CD14-positive monocyte (primary cell): ENCODE results near the gene ATXN7L1. TPM values are rescaled to one million over a fixed set of nuclear protein-coding genes. Genes with fewer than 3 reads are reported as not detected.
"Not testable (repeated sequence)": the region's sequence is repeated elsewhere in the genome, so short reads cannot be mapped to it uniquely, and the experiment has no call there.

ENCODE experiments used
- DNase-seq, 3 donors: peaks; one replicate each; pipeline ENCODE4 v3.0.0-alpha.2; 2011 to 2022
- H2AFZ ChIP-seq: 2 replicates; pipeline ENCODE4 v1.6.0; 2012; ENCODE audit warnings: mild to moderate bottlenecking, low read depth, low read length, inconsistent platforms; ENCODE audit not compliant: insufficient read depth, poor library complexity, severe bottlenecking
- H3K27ac ChIP-seq, 2 donors: 1 replicate in 1 of 2; 2 replicates in 1 of 2; pipeline ENCODE4 v1.5.1; 2012 to 2013; ENCODE audit warnings: low read length in 2 of 2, control low read depth in 1 of 2, inconsistent platforms in 1 of 2, low read depth in 1 of 2, mild to moderate bottlenecking in 1 of 2
- H3K27me3 ChIP-seq, 2 donors: one replicate each; pipeline versions ENCODE4 v1.6.0 to v1.6.1; 2011 to 2013; ENCODE audit warnings: low read length in 2 of 2; ENCODE audit not compliant: control insufficient read depth in 2 of 2, insufficient read depth in 2 of 2
- H3K36me3 ChIP-seq, 2 donors: replicated peaks in 1 of 2; 1 replicate in 1 of 2; 2 replicates in 1 of 2; pipeline versions ENCODE4 v1.5.1 to v1.6.1; 2012 to 2013; ENCODE audit warnings: low read length in 2 of 2, control low read depth in 1 of 2, inconsistent platforms in 1 of 2, mild to moderate bottlenecking in 1 of 2; ENCODE audit not compliant: insufficient read depth in 2 of 2, control insufficient read depth in 1 of 2
- H3K4me1 ChIP-seq, 2 donors: 1 replicate in 1 of 2; 2 replicates in 1 of 2; pipeline versions ENCODE4 v1.5.1 to v1.6.1; 2012 to 2013; ENCODE audit warnings: low read length in 2 of 2, control low read depth in 1 of 2, inconsistent platforms in 1 of 2, mild to moderate bottlenecking in 1 of 2, moderate library complexity in 1 of 2; ENCODE audit not compliant: insufficient read depth in 2 of 2, control insufficient read depth in 1 of 2
- H3K4me2 ChIP-seq: replicated peaks from 2 replicates; pipeline ENCODE3; 2012; ENCODE audit warnings: low read length, moderate library complexity, mild to moderate bottlenecking; ENCODE audit not compliant: poor library complexity, severe bottlenecking; ENCODE audit errors: extremely low read depth
- H3K4me3 ChIP-seq, 3 experiments: fragments of 200-600 bp in 1 of 3; sonication (generic) in 1 of 3; replicated peaks in 1 of 3; 1 replicate in 2 of 3; 2 replicates in 1 of 3; pipeline ENCODE4 v1.5.1; 2011 to 2013; ENCODE audit warnings: low read length in 3 of 3, mild to moderate bottlenecking in 3 of 3, control low read depth in 2 of 3, low read depth in 2 of 3, inconsistent platforms in 1 of 3, moderate library complexity in 1 of 3
- H3K79me2 ChIP-seq: 2 replicates; pipeline ENCODE4 v1.6.0; 2012; ENCODE audit warnings: mild to moderate bottlenecking, control low read depth, inconsistent platforms, low read length, moderate library complexity; ENCODE audit not compliant: insufficient read depth
- H3K9ac ChIP-seq: 2 replicates; pipeline ENCODE4 v1.6.0; 2017; ENCODE audit warnings: low read length, mild to moderate bottlenecking; ENCODE audit not compliant: insufficient read depth, poor library complexity, severe bottlenecking
- H3K9me3 ChIP-seq, 2 donors: replicated peaks in 1 of 2; 1 replicate in 1 of 2; 2 replicates in 1 of 2; pipeline versions ENCODE4 v1.5.1 to v1.6.1; 2012 to 2013; ENCODE audit warnings: low read length in 2 of 2, control low read depth in 1 of 2; ENCODE audit not compliant: control insufficient read depth in 1 of 2, insufficient read depth in 1 of 2
- H4K20me1 ChIP-seq: 2 replicates; pipeline ENCODE4 v1.6.0; 2012; ENCODE audit warnings: mild to moderate bottlenecking, low read length, control low read depth, moderate library complexity; ENCODE audit not compliant: insufficient read depth
- H3K27ac Mint-ChIP-seq, 7 donors: one replicate each; pipeline ENCODE4 v1.8.0; 2020; ENCODE audit warnings: mild to moderate bottlenecking in 7 of 7, mixed read lengths in 7 of 7, moderate library complexity in 6 of 7, inconsistent platforms in 2 of 7
- H3K27me3 Mint-ChIP-seq, 3 donors: one replicate each; pipeline ENCODE4 v1.8.0; 2021 to 2022; ENCODE audit warnings: low read depth in 3 of 3, mild to moderate bottlenecking in 3 of 3, mixed read lengths in 3 of 3, moderate library complexity in 3 of 3, inconsistent platforms in 1 of 3
- H3K36me3 Mint-ChIP-seq, 2 donors: one replicate each; pipeline ENCODE4 v1.8.0; 2020; ENCODE audit warnings: mixed read lengths in 2 of 2, inconsistent platforms in 1 of 2, mild to moderate bottlenecking in 1 of 2
- H3K4me1 Mint-ChIP-seq: one replicate; pipeline ENCODE4 v1.8.0; 2020; ENCODE audit warnings: mild to moderate bottlenecking, mixed read lengths
- H3K4me3 Mint-ChIP-seq, 2 donors: one replicate each; pipeline ENCODE4 v1.8.0; 2020; ENCODE audit warnings: mild to moderate bottlenecking in 2 of 2, mixed read lengths in 2 of 2, moderate library complexity in 1 of 2
- H3K9me3 Mint-ChIP-seq, 7 donors: one replicate each; pipeline ENCODE4 v1.8.0; 2020 to 2022; ENCODE audit warnings: mixed read lengths in 7 of 7, mild to moderate bottlenecking in 6 of 7, moderate library complexity in 6 of 7, inconsistent platforms in 2 of 7
- WGBS: methylation state at CpG from one replicate; pipeline ENCODE4 v1.1.5; 2013; ENCODE audit warnings: missing lambda C conversion rate; ENCODE audit not compliant: insufficient coverage; 5-methylcytosine and 5-hydroxymethylcytosine counted together
- intact Hi-C, 2 donors: fragments of 100-400 bp; cut with micrococcal nuclease; formaldehyde crosslinking; loops; one replicate each; pipeline versions ENCODE4 v1.15.0 to v1.15.1; 2023
- polyA plus RNA-seq, 3 donors: library from polyadenylated mRNA; depleted of rRNA in 1 of 3; unstranded in 2 of 3; stranded (reverse) in 1 of 3; fragments of 300-500 nt in 2 of 3; fragments of >200 nt in 1 of 3; fragmentation: Illumina TruSeq in 2 of 3; gene quantifications; 1 replicate in 2 of 3; 2 replicates in 1 of 3; pipeline ENCODE4 v1.2.3, GENCODE V29; 2012 to 2021
- TF ChIP-seq, protein P1 (sequence below): fragments of 200-600 bp; IDR thresholded peaks from one replicate; pipeline ENCODE4 v1.8.0; 2022; ENCODE audit warnings: antibody characterized with exemption, mild to moderate bottlenecking

ATXN7L1 gene
- polyA plus RNA-seq, 3 donors: 4.5 to 12.2 (median 11.2) TPM

GRCh38 chr7:105600720-105601550 is 275.5 kb downstream of the ATXN7L1 start:
- TF ChIP-seq, protein P1, sequence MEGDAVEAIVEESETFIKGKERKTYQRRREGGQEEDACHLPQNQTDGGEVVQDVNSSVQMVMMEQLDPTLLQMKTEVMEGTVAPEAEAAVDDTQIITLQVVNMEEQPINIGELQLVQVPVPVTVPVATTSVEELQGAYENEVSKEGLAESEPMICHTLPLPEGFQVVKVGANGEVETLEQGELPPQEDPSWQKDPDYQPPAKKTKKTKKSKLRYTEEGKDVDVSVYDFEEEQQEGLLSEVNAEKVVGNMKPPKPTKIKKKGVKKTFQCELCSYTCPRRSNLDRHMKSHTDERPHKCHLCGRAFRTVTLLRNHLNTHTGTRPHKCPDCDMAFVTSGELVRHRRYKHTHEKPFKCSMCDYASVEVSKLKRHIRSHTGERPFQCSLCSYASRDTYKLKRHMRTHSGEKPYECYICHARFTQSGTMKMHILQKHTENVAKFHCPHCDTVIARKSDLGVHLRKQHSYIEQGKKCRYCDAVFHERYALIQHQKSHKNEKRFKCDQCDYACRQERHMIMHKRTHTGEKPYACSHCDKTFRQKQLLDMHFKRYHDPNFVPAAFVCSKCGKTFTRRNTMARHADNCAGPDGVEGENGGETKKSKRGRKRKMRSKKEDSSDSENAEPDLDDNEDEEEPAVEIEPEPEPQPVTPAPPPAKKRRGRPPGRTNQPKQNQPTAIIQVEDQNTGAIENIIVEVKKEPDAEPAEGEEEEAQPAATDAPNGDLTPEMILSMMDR: no peak
- Histone ChIP-seq H3K4me2 (no peak overlapping the region), H4K20me1 (no peaks in the 10 kb centered on the region), H3K36me3 (no peaks in the 10 kb centered on the region), H3K27me3 (no peaks in the 10 kb centered on the region), H3K9ac (no peak overlapping the region), H2AFZ (no peak overlapping the region), H3K79me2 (no peaks in the 10 kb centered on the region), H3K4me1 (no peaks in the 10 kb centered on the region), H3K9me3 (no peaks in the 10 kb centered on the region), H3K4me3 (no peak overlapping the region), H3K27ac (no peak overlapping the region)
- no peak for DNase-seq
- Mint-ChIP-seq H3K9me3 (no peaks in the 10 kb centered on the region), H3K27me3 (peaks cover 5 to 14% (median 6%) of the 10 kb centered on the region in 3 donors), H3K4me1 (no peaks in the 10 kb centered on the region), H3K27ac (no peak overlapping the region), H3K4me3 (no peak overlapping the region), H3K36me3 (peaks cover 2 to 8% of the 10 kb centered on the region in 2 donors)
- intact Hi-C loops: no loop called here
- WGBS: 90% methylated on average over 2 of the region's 14 CpGs

- H3K27ac ChIP-seq: no peak overlapping the region
- H3K4me1 Mint-ChIP-seq: no peaks in the 10 kb centered on the region
- DNase-seq: no peak
- no peak overlapping the region for H3K4me3 ChIP-seq
- H3K79me2 ChIP-seq: no peaks in the 10 kb centered on the region
- H3K9me3 ChIP-seq: no peaks in the 10 kb centered on the region
- H3K4me3 Mint-ChIP-seq: no peak overlapping the region
- no peaks in the 10 kb centered on the region for H3K27me3 ChIP-seq
- no peak overlapping the region for H3K4me2 ChIP-seq
- intact Hi-C loops: no loop called here
- no peak overlapping the region for H3K27ac Mint-ChIP-seq
- 49% methylated on average over 2 of the region's 3 CpGs for WGBS
- no peak overlapping the region for H2AFZ ChIP-seq
- no peaks in the 10 kb centered on the region for H3K9me3 Mint-ChIP-seq
- H3K27me3 Mint-ChIP-seq: peaks cover 5 to 16% (median 6%) of the 10 kb centered on the region in 3 donors
- no peaks in the 10 kb centered on the region for H3K4me1 ChIP-seq
- peaks cover 0 to 5% of the 10 kb centered on the region in 2 donors for H3K36me3 Mint-ChIP-seq
- TF ChIP-seq, protein P1: no peak
- H4K20me1 ChIP-seq: no peaks in the 10 kb centered on the region
- no peak overlapping the region for H3K9ac ChIP-seq
- no peaks in the 10 kb centered on the region for H3K36me3 ChIP-seq
Measured at GRCh38 chr7:105599551-105599950, 276.8 kb downstream of the ATXN7L1 start.

DNA sequence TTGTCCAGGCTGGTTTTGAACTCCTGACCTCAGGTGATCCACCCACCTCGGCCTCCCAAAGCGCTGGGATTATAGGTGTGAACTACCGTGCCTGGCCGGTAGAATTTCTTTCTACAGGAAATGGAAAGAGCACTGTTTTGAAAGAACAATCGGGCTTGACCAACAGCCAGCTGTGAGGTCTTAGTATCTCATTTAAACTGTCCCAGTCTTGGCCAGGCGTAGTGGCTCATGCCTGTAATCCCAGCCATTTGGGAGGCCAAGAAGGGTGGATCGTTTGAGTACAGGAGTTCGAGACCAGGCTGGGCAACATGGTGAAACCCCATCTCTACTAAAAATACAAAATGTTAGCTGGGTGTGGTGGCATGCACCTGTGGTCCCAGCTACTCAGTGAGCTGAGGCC is 277.3 kb downstream of the ATXN7L1 start:
- DNase-seq, H3K9ac ChIP-seq, H3K4me2 ChIP-seq, H2AFZ ChIP-seq, H3K27me3 ChIP-seq, H3K4me1 Mint-ChIP-seq, H3K4me1 ChIP-seq, H3K27ac Mint-ChIP-seq, H3K4me3 ChIP-seq, H3K9me3 Mint-ChIP-seq, H3K9me3 ChIP-seq, intact Hi-C loops, H3K36me3 ChIP-seq, H3K79me2 ChIP-seq, H3K36me3 Mint-ChIP-seq, H3K4me3 Mint-ChIP-seq, H4K20me1 ChIP-seq, H3K27ac ChIP-seq: not testable (repeated sequence)
- 90% methylated on average over 6 of the region's 8 CpGs for WGBS
- peaks cover 5 to 16% (median 6%) of the 10 kb centered on the region in 3 donors for H3K27me3 Mint-ChIP-seq
